ENCODE measurements around the gene SIK3.

SIK3 gene

GRCh38 chr11:116930177-116930576, 168.1 kb downstream of the SIK3 start:
- peak; percentile 60 for DNase-seq (ENCODE audit: low spot score)

DNA sequence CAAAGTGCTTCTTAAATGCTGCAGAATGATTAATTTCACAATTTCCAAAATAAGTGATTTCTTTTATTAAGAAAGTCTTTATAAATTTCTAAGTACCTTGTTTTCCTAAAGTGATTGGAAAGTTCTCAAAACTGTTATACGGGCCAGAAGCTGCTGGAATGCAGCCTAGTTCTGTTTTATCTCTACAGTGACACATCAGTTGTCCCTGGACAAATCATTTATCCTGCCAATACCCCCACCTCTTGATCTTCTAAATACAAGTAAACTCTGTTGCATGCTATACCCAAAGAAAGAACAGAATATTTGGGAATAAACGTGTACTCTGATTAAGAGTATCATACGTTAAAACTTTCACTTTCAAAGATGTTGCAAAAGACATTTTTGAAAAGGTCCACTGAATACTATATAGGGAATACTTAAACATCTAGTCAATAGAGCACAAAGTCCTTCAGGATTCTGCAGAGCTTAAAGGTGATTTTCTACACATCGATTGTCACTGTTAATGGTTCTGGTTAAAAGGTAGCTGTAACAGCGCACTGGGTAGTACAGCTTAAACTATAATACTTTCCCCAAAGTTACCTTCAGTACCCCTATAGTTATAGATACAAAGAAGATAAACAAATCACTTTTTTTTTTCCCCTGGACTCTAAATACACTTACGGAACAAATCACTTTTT, 168.7 kb downstream of the SIK3 start:
- no peak for DNase-seq (ENCODE audit: low spot score)

- DNase-seq (ENCODE audit: low spot score), result no peak
These were observed 169.4 kb downstream of the SIK3 start for GRCh38 chr11:116928845-116929244.

DNA sequence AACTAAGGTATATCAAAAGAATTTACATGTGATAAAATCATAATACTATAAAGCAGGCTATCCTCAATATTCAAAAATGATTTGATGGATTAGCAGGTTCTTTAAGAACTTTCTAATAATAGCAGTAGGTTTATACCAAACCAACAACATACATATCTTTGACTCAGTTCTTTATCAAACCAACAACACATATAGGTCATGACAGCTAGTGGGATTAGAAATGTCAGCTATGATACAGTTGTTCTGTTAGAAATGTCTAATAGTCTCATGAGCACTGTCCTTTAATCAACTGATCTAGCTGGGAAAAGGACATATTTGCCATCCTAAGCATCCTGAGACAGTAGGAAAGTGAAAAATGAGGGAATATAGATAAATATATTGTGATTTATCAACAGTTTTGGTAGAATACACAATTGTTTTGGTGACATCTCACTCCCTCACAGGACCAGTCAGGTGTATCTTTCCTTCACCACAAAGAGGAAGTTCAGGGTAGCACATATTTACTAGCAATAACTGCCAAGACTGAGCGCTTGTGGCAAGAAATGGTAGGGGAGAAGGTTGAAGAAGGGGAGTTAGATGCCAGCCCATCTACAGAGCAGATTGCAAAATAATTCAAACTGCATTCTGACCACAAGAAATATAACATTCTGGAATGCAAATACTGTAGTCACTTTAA, 170.0 kb downstream of the SIK3 start:
- DNase-seq (ENCODE audit: low spot score), result peak; percentile 62

GRCh38 chr11:116927163-116927974, 170.9 kb downstream of the SIK3 start:
- peak; percentile 44 for DNase-seq (ENCODE audit: low spot score)

- peak; percentile 37 for DNase-seq (ENCODE audit: low spot score)
These were observed 173.2 kb downstream of the SIK3 start for GRCh38 chr11:116925050-116925449.

GRCh38 chr11:116918925-116919655, 179.1 kb downstream of the SIK3 start:
- DNase-seq (ENCODE audit: low spot score), result no peak

- no peak for DNase-seq (ENCODE audit: low spot score)
These were observed 180.6 kb downstream of the SIK3 start for GRCh38 chr11:116917632-116918031.

GRCh38 chr11:116916886-116917285, 181.3 kb downstream of the SIK3 start:
- DNase-seq (ENCODE audit: low spot score), result no peak

DNA sequence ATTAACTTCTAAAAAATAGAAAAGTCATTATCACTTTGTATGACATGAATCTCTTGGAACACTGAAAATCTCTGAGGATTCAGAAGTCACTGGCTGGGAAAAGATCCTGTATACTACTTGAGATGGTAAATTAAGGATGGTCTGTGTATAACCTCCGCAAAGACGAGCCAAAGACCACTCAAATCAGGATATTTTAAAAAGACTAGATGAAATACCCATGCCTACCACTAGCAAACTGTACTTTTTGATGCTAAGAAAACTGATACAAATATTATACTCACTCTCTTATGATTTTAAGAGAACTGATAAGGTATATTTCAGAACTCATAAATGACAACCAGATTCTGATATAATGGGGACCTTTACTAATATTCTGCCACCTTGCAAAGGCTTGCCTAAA, 182.2 kb downstream of the SIK3 start:
- DNase-seq (ENCODE audit: low spot score), result no peak

DNA sequence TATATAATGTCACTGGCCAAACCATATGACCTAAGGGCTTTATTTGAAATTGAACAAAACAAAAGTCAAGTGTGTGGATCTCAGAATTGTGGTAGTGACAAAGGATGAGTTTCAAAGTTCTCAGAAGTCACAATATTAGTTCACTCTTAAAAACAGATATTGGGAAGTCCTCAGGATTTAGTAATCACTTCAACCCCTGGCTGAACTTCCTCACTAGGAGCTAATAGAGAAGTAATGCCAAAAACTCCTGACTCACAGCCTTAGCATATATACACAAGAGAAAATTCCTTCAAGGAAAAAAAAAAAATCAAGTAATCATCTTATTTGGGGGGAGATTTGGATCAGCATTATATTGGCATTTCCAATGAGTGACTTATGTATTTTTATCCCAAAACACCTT, 185.2 kb downstream of the SIK3 start:
- DNase-seq (ENCODE audit: low spot score), result no peak

- DNase-seq (ENCODE audit: low spot score), result no peak
These were observed 186.1 kb downstream of the SIK3 start for GRCh38 chr11:116911976-116912734.

- DNase-seq (ENCODE audit: low spot score), result no peak
These were observed 187.4 kb downstream of the SIK3 start for GRCh38 chr11:116910847-116911246.

GRCh38 chr11:116910378-116910777, 187.8 kb downstream of the SIK3 start:
- no peak for DNase-seq (ENCODE audit: low spot score)

DNA sequence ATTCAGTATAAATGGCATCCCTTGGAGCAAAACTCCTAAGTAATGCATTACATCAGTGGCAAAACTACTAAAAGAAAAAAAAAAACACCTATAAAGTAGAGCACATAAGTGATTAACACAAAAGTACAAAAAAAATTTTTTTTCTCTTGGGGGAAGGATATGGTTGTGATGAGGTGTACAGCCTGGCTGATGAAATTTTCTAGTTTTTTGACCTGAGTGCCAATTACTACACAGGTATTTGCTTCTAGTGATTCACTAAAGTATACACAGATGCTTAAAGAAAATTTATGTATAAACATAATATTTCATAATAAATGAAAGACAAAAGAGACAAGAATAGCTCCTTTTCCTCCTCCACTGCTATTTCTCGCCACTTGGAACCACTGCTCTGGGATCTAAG, 189.0 kb downstream of the SIK3 start:
- no peak for DNase-seq (ENCODE audit: low spot score)

DNA sequence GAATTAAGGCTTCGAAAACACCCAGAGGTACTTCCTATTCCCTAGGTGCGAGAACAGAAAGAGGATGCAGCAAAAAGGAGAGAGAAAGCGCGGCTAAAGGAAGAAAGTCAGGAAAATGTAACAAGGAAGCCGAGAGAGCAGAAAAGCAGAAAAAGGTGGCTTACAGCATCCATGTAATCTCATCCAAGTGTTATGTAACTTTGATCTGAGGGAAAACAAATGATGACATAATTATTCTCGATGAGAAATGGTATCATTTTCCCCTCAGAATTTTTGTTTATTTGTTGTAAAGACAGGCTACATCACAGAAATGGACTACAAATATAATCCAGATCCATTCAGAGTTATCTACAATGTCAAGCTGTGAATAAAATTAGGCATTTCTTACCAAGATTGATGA, 191.7 kb downstream of the SIK3 start:
- DNase-seq (ENCODE audit: low spot score), result no peak

GRCh38 chr11:116903090-116903489, 195.1 kb downstream of the SIK3 start:
- no peak for DNase-seq (ENCODE audit: low spot score)

DNA sequence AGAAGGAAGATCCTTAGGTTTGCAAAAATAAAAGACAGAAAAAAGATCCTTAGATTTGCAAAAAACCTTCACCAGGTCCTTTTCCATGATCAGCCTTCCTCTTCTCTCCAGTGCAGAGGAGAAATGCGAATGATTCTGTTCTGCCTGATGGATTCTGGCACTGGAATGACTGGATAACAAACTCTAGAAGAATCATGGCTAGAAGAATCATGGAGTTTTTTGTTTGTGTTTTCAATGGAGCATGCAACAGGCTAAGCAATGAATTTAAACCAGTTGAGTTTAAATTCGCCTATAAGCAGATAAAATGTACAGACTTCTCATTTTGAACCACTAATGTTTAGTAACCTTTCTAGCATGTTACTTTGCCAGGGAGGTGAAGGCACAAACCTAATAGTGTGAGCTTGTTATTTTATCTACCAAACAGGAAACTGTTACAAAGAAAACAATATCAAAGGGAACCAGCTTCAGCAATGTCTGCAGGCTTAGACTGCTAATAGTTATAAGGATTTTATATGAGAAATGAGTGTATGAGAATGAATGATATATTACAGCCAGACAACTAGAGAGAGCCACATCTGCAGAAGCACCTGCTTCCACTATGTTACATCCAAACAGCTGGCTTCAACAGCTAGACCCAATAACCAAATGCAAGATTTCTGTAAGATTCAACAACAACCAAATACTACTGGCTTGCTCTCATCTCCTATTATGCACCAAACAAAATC, 196.1 kb downstream of the SIK3 start:
- no peak for DNase-seq (ENCODE audit: low spot score)

GRCh38 chr11:116901211-116901610, 197.0 kb downstream of the SIK3 start:
- DNase-seq (ENCODE audit: low spot score), result no peak

- no peak for DNase-seq (ENCODE audit: low spot score)
These were observed 202.0 kb downstream of the SIK3 start for GRCh38 chr11:116896211-116896610.
